ENCODE measurements around the gene DCD.

DCD gene

DNA sequence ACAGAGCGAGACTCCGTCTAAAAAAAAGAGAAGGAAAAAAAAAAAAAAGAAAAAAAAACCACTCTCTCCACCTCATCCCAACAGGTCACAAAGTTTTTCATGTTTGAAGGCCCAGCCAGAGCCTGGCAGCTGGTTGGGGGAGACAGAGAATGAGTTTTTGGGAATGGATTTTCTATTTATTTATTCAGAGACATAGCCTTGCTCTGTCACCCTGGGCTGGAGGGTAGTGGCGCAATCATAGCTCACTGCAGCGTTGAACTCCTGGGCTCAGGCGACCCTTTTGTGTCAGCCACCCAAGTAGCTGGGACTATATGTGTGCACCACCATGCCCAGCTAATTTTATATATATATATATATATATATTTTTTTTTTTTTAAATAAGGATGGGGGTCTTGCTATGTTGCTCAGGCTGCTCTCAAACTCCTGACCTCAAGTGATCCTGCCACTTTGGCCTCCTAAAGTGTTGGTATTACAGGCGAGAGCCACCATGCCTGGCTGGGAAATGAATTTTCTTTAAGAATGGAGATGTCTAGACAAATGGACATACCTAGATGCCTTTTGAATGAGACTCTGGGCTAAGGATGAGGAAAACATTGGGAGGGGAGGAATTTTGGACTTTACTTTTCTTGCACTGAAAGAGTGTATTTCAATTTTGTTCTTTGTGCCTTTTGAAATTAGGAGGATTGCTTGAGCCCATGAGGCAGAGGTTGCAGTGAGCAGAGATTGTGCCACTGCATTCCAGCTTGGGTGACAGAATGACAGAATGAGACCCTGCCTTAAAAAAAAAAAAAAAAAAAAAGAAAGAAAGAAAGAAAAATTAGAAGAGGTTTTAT is 42.8 kb downstream of the DCD start:
- DNase-seq = no peak

- no peak for DNase-seq
Observed at GRCh38 chr12:54604436-54604835, 43.7 kb downstream of the DCD start.

GRCh38 chr12:54603872-54604271 is 44.3 kb downstream of the DCD start:
- no peak for DNase-seq

DNA sequence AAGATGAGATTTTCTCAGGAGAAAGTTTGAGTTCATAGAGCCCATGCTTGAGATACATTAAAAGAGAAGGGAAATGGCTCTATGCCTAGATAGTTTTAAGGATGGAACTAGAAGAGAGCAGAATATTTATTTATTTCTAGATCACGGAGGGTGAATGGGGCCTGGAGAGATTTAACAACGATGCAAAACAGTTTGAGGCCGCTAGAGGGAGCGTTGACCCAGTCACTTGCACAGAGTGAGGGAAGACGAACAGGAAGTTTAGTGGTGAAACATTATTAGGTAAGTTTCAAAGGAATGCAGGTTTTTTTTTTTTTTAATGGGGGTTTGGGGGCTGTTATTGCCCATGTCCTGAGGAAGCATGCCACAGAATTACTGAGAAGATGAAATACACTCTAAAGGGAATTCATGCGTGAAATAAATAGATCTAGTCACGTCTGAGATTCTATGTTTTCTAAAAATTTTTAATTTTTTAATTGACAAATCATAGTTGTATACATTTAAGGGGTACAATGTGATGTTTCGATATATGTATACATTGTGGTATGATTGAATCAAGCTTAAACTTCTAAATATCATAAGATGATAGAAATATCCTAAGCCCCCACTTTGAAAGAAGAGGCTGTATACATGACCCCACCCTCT is 44.9 kb downstream of the DCD start:
- DNase-seq = peak; percentile 83 to 93

DNA sequence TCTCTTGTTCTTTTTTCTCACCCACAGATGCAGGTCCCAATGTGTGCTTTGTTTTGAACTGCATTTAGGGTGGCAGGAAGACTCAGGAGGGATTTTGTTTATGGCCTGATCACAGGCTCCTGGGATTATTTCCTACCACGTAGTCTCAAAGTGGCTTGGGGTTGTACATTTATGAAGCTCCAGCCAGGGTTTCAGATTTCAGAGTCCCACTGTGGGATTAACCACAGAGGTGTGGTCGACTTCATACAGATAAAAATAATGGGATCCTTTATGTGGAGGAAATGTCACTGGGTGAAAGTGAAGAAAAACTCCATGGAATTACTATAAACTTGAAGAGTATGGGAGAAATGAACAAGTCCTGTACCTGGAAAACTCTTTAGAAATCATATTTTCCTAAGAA is 45.5 kb downstream of the DCD start:
- no peak for DNase-seq

- no peak for DNase-seq
Observed at GRCh38 chr12:54601841-54602240, 46.3 kb downstream of the DCD start.

GRCh38 chr12:54598970-54599369 is 49.2 kb downstream of the DCD start:
- no peak for DNase-seq

DNA sequence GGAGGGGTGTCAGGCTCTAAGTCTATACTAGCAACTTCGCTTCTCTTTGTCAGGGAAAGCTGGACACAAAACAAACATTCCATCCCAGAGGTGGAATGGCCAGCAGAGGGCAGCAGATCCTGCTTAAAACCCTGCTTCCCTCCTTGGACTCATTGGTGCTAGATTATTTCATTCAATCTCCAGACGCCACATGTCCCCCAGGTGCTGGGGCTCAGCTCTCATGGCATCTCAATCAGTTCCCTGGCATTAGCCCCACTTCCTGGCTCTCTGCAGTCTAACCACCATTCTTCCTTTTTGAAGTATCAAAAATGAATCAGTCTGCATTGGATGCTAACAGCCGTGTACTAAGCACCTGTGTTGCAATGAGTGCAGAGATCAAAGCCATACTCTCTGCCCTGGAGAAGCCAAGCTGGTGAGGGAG is 51.6 kb downstream of the DCD start:
- DNase-seq = peak; percentile 50 to 66

- no peak for DNase-seq
Observed at GRCh38 chr12:54595471-54595870, 52.7 kb downstream of the DCD start.
